Body of pancreas (tissue), 4 donors: Measurements from ENCODE around the gene DPH2. TPM values are rescaled to one million over a fixed set of nuclear protein-coding genes. Genes with fewer than 3 reads are reported as not detected.

Experiments used
- ATAC-seq: fragments of 150-250 bp; one replicate; pipeline ENCODE4 v1.9.1; 2016
- DNase-seq, 4 donors: peaks; one replicate each; pipeline ENCODE4 v3.0.0-alpha.2; 2019
- H3K27ac ChIP-seq, 4 donors: fragments of 200-600 bp; sonication (generic); 1 replicate in 3 of 4; 2 replicates in 1 of 4; pipeline versions ENCODE4 v1.5.1 to v1.6.1; 2016 to 2019; ENCODE audit warnings: mild to moderate bottlenecking in 1 of 4, mixed read lengths in 1 of 4, moderate library complexity in 1 of 4
- H3K27me3 ChIP-seq, 2 donors: fragments of 200-600 bp; sonication (generic); one replicate each; pipeline ENCODE4 v1.6.0; 2016; ENCODE audit warnings: mild to moderate bottlenecking in 1 of 2
- H3K36me3 ChIP-seq, 2 donors: fragments of 200-600 bp; sonication (generic); replicated peaks in 1 of 2; 2 replicates each; pipeline ENCODE4 v1.5.1; 2016; ENCODE audit warnings: low read depth in 2 of 2; ENCODE audit not compliant: insufficient read depth in 1 of 2
- H3K4me1 ChIP-seq: fragments of 200-600 bp; sonication (generic); one replicate; pipeline ENCODE4 v1.6.0; 2016
- H3K4me3 ChIP-seq, 2 donors: fragments of 200-600 bp; sonication (generic); 1 replicate in 1 of 2; 2 replicates in 1 of 2; pipeline ENCODE4 v1.5.1; 2016 to 2019
- H3K9me3 ChIP-seq, 3 donors: fragments of 200-600 bp; sonication (generic); 1 replicate in 2 of 3; 2 replicates in 1 of 3; pipeline ENCODE4 v1.5.1; 2016
- CTCF ChIP-seq, 7 experiments: fragments of 450-650 bp in 4 of 7; fragments of 200-600 bp in 3 of 7; sonication (generic) in 3 of 7; IDR thresholded peaks; one replicate each; pipeline ENCODE4 v1.5.1; 2016 to 2019; ENCODE audit warnings: antibody characterized with exemption in 7 of 7
- POLR2A ChIP-seq, 3 donors: fragments of 450-650 bp; IDR thresholded peaks; one replicate each; pipeline ENCODE4 v1.6.1; 2016; ENCODE audit warnings: antibody characterized with exemption in 3 of 3, mild to moderate bottlenecking in 2 of 3
- WGBS, 2 donors: methylation state at CpG; one replicate each; pipeline ENCODE4 v1.1.5; 2017; 5-methylcytosine and 5-hydroxymethylcytosine counted together
- intact Hi-C: fragments of 100-400 bp; cut with DNase I; formaldehyde crosslinking; loops from one replicate; pipeline ENCODE4 v1.15.1; 2023
- total RNA-seq, 2 donors: library from RNA; depleted of rRNA; stranded (reverse); fragments of >200 nt; gene quantifications; one replicate each; pipeline ENCODE4 v1.1.0, GENCODE V29; 2016

Gene DPH2
- total RNA-seq, 2 donors from 2014 or later = 25.4 to 35.3 TPM

- peaks cover 0 to 4% of the 10 kb centered on the region in 2 donors for H3K36me3 ChIP-seq
- TF ChIP-seq CTCF (IDR thresholded peaks at IDR 0.05) = no peak
- TF ChIP-seq POLR2A (IDR thresholded peaks at IDR 0.05) = no peak
- 32 to 35% methylated on average over 5 of the region's 5 CpGs for WGBS, 2 donors
- no peak overlapping the region for H3K4me3 ChIP-seq
- no peak for ATAC-seq
- no peaks in the 10 kb centered on the region for H3K27me3 ChIP-seq
- H3K9me3 ChIP-seq = no peaks in the 10 kb centered on the region
- peak overlapping the region in 2 of 4 donors; percentile 55 to 66 for H3K27ac ChIP-seq
- intact Hi-C loops = no loop called here
- DNase-seq = no peak
- H3K4me1 ChIP-seq = peaks cover 59% of the 10 kb centered on the region
These were observed 8.4 kb downstream of the DPH2 start for GRCh38 chr1:43978264-43978550.

DNA sequence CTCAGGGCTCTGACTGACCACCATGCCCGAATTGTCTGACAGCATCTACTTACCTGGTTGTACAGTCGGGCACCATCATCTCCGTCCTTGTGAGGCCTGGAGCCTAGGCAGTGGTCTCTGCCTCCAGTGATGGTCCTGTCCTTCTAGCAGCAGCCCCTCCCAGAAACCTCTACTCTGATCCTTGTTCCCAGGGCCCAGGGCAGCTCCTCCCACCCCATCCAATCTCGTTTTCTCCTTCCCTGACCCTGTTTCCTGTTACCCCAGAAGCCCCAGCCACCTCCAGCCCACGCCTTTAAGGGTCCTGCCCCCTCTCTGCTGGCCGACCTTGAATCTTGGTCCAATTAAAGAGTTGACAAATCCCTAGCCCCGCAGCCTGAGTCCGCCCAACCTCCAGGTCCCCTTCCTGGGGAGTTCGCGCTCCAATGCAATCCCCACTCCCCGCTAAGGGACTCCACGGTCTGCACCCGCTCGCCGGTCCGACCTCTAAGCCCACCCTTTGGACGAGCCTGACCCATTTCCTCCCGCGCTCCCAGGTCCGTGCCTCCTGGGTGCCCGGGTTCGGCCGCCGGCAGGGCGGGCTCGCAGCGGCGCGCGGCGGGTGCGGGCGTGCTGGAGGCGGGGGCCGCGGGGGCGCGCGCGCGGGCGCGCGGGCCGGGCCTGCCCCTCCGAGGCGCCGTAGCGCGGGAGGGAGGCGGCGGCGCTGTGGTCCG lies 8.9 kb downstream of the DPH2 start, which contains the start of gene B4GALT2:
TSS of gene B4GALT2 (plus strand) at position 660 of the 710 bp plus-strand sequence. CDS start 1,951 bp downstream, outside the sequence.
- H3K4me3 ChIP-seq = peak within 1 kb of the TSS; percentile 52 to 66
- peak within 1 kb of the TSS; percentile 73 to 83 (median 77) for H3K27ac ChIP-seq
- 3 to 11% methylated on average over 17 to 54 of the region's 54 CpGs for WGBS, 2 donors
- peak; percentile 34 for ATAC-seq
- H3K36me3 ChIP-seq = peaks cover 0 to 4% of the 10 kb centered on the region in 2 donors
- intact Hi-C loops = no loop called here
- peaks cover 58% of the 10 kb centered on the region for H3K4me1 ChIP-seq
- H3K9me3 ChIP-seq = no peaks in the 10 kb centered on the region
- no peaks in the 10 kb centered on the region for H3K27me3 ChIP-seq
- peak; percentile 39 to 68 (median 42) for DNase-seq
- TF ChIP-seq POLR2A (IDR thresholded peaks at IDR 0.05) (no peak), CTCF (IDR thresholded peaks at IDR 0.05) (no peak)

GRCh38 chr1:43979261-43979527 lies 9.4 kb downstream of the DPH2 start:
- Histone ChIP-seq H3K36me3 (peaks cover 0 to 4% of the 10 kb centered on the region in 2 donors), H3K4me1 (peaks cover 54% of the 10 kb centered on the region), H3K27me3 (no peaks in the 10 kb centered on the region), H3K9me3 (no peaks in the 10 kb centered on the region), H3K4me3 (peak overlapping the region; percentile 52 to 66), H3K27ac (peak overlapping the region; percentile 73 to 83 (median 77))
- WGBS, 2 donors = 0% methylated on average over 42 of the region's 45 CpGs; no CpG with 5 or more reads in 1 of the 2 donors
- TF ChIP-seq POLR2A (IDR thresholded peaks at IDR 0.05) = no peak
- TF ChIP-seq CTCF (IDR thresholded peaks at IDR 0.05) = no peak
- no peak for ATAC-seq
- intact Hi-C loops = no loop called here
- no peak for DNase-seq

DNA sequence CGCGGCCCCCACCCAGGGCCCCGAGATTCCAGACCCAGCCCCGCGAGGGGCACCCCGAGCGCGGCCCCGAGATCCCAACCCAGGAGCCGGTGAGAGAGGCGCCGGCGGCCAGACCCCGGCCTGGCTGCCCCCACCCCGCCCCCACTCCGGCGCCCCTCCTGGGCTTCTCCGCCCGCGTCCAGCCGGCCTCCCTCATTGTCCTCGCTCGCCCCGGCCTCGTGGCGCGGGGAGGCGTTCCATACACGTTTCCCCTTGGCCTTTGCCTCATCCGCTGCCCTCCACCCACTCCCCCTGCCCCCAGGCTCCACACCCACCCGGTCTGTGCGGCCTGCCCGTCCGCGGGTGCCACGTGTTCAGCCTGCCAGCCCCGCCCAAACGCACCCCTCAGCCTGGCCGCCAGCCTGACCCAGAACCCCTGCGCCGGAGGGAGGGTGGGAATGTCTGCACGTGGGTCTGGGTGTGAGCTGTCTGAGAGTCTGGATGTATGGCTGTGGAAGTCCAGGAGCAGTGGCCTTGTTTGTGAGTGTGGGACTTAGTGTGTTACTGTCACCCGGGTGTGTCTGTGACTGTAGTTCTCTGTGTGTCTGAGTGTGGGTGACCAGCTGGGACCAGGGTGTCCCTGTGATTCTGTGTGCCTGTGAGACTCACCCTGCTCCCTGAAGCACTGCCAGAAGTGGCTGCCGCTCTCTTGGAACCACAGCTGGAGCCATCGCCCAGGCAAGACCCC lies 9.9 kb downstream of the DPH2 start:
- WGBS, 2 donors = 3 to 10% methylated on average over 4 to 25 of the region's 45 CpGs
- DNase-seq = peak; percentile 71 to 88 (median 79)

More for the DNA sequence above, 9.9 kb downstream of the DPH2 start:
- peaks cover 0 to 4% of the 10 kb centered on the region in 2 donors for H3K36me3 ChIP-seq
- ATAC-seq = peak; percentile 52
- no peak for TF ChIP-seq CTCF (IDR thresholded peaks at IDR 0.05)
- TF ChIP-seq POLR2A (IDR thresholded peaks at IDR 0.05) = peak in 2 of 3 donors; percentile 20 to 40
- H3K4me3 ChIP-seq = peak overlapping the region; percentile 52 to 66
- intact Hi-C loops = no loop called here
- peaks cover 53% of the 10 kb centered on the region for H3K4me1 ChIP-seq
- H3K27me3 ChIP-seq = no peaks in the 10 kb centered on the region
- peak overlapping the region; percentile 73 to 83 (median 77) for H3K27ac ChIP-seq
- H3K9me3 ChIP-seq = no peaks in the 10 kb centered on the region
